Stimulated activated CD8-positive, alpha-beta memory T cell treated with anti-CD3 and anti-CD28 coated beads, Interleukin-7, amount 100 ng/mL, for 1 hour (primary cell): ENCODE results near the gene OR10C1.

Source experiments
- DNase-seq, 2 donors: peaks; one replicate each; pipeline ENCODE4 v3.0.0-alpha.2; 2020; ENCODE audit warnings: low read depth in 2 of 2

Gene OR10C1

GRCh38 chr6:29477923-29478450 is 38.9 kb downstream of the OR10C1 start:
- no peak for DNase-seq

- DNase-seq, result no peak
Measured at GRCh38 chr6:29478740-29479139, 39.6 kb downstream of the OR10C1 start.

GRCh38 chr6:29479560-29479959 is 40.5 kb downstream of the OR10C1 start:
- no peak for DNase-seq

- no peak for DNase-seq
Measured at GRCh38 chr6:29483186-29483585, 44.1 kb downstream of the OR10C1 start.

- DNase-seq, result no peak
Measured at GRCh38 chr6:29483735-29484134, 44.6 kb downstream of the OR10C1 start.

- DNase-seq, result no peak
Measured at GRCh38 chr6:29486577-29486976, 47.5 kb downstream of the OR10C1 start.

- no peak for DNase-seq
Measured at GRCh38 chr6:29487131-29487530, 48.0 kb downstream of the OR10C1 start.

GRCh38 chr6:29487660-29488059 is 48.6 kb downstream of the OR10C1 start, which contains the start of gene MAS1L:
Gene MAS1L (minus strand): TSS chr6:29487956. CDS start chr6:29487902, 54 bp downstream.
- no peak for DNase-seq

- no peak for DNase-seq
Measured at GRCh38 chr6:29488874-29489273, 49.8 kb downstream of the OR10C1 start.

- no peak for DNase-seq
Measured at GRCh38 chr6:29489286-29489685, 50.2 kb downstream of the OR10C1 start.

- no peak for DNase-seq
Measured at GRCh38 chr6:29490055-29490454, 50.9 kb downstream of the OR10C1 start.

GRCh38 chr6:29490552-29490951 is 51.4 kb downstream of the OR10C1 start:
- no peak for DNase-seq
